Esophagus muscularis mucosa (tissue), 3 donors: Measurements from ENCODE around the gene ANTXRL.

ENCODE experiments used
- CTCF ChIP-seq, 3 experiments: fragments of 200-600 bp in 2 of 3; fragments of 450-650 bp in 1 of 3; sonication (generic) in 2 of 3; IDR thresholded peaks; one replicate each; pipeline ENCODE4 v1.5.1; 2017 to 2019; ENCODE audit warnings: antibody characterized with exemption in 3 of 3, mild to moderate bottlenecking in 2 of 3, moderate library complexity in 1 of 3
- POLR2A ChIP-seq: fragments of 450-650 bp; IDR thresholded peaks from one replicate; pipeline ENCODE4 v1.6.1; 2017; ENCODE audit warnings: antibody characterized with exemption, moderate library complexity, mild to moderate bottlenecking, low read depth
- POLR2AphosphoS5 ChIP-seq, 2 donors: sonication (generic); formaldehyde crosslinking; IDR thresholded peaks; one replicate each; pipeline ENCODE4 v1.6.1; 2017; ENCODE audit warnings: antibody characterized with exemption in 2 of 2

GRCh38 chr10:46319389-46319788, 32.6 kb downstream of the ANTXRL start:
- TF ChIP-seq POLR2A (no peak), CTCF (IDR thresholded peaks at IDR 0.05) (no peak), POLR2AphosphoS5 (IDR thresholded peaks at IDR 0.05) (no peak)
